ENCODE data around the gene IMP4. TPM values are rescaled to one million over a fixed set of nuclear protein-coding genes. Genes with fewer than 3 reads are reported as not detected.

Gene IMP4
- total and polyA plus RNA-seq, 2 of the 13 experiments (the other 11 are each of a cell fraction or from before 2014, with no cell fraction given), result 142 to 158 TPM

- no peak for TF ChIP-seq ZBTB40 (IDR thresholded peaks at IDR 0.05)
- no peak for TF ChIP-seq ZBTB40 (CRISPR knock-in tag; IDR thresholded peaks at IDR 0.05)
- no peak for TF ChIP-seq ATAD3A (CRISPR knock-in tag; IDR thresholded peaks at IDR 0.05)
- no peak for TF ChIP-seq LRRFIP1 (CRISPR knock-in tag; conservative IDR thresholded peaks at IDR 0.05)
- no peak for TF ChIP-seq RNF219 (CRISPR knock-in tag; IDR thresholded peaks at IDR 0.05)
- TF ChIP-seq SRSF1 (optimal IDR thresholded peaks at IDR 0.05; ENCODE audit: low read depth, low read length), result no peak
- no peak for TF ChIP-seq HDAC2 (CRISPR knock-in tag; IDR thresholded peaks at IDR 0.05)
- TF ChIP-seq FOXP1 (IDR thresholded peaks at IDR 0.05), result no peak
- no peak for TF ChIP-seq FOXP1 (CRISPR knock-in tag; IDR thresholded peaks at IDR 0.05)
- no peak for TF ChIP-seq PAX8 (CRISPR knock-in tag; IDR thresholded peaks at IDR 0.05; ENCODE audit: borderline replicate concordance)
- TF ChIP-seq THAP9 (CRISPR knock-in tag; IDR thresholded peaks at IDR 0.05; ENCODE audit: borderline replicate concordance), result no peak; the same call in 1 of the 2 replicates
- TF ChIP-seq ZNF530 (CRISPR knock-in tag; IDR thresholded peaks at IDR 0.05; ENCODE audit: low read depth), result no peak
Measured at GRCh38 chr2:130332271-130333073, 10.2 kb upstream of the IMP4 start (continued).
